Kidney (tissue), 14 donors: ENCODE measurements around the gene ARSI. TPM values are rescaled to one million over a fixed set of nuclear protein-coding genes. Genes with fewer than 3 reads are reported as not detected.
"Not testable (repeated sequence)": the region's sequence is repeated elsewhere in the genome, so short reads cannot be mapped to it uniquely, and the experiment has no call there.

Experiments used
- DNase-seq, 5 donors: peaks; one replicate each; pipeline ENCODE4 v3.0.0-alpha.2; 2013 to 2020
- FAIRE-seq: peaks from 2 replicates; lab custom pipeline; 2012; peaks lifted over from hg19 to GRCh38; lab: Jason Lieb, UNC
- H3K27ac ChIP-seq, 2 donors: one replicate each; pipeline ENCODE4 v1.7.0; 2013; ENCODE audit warnings: low read depth in 2 of 2, low read length in 2 of 2, inconsistent platforms in 1 of 2
- H3K27me3 ChIP-seq: one replicate; pipeline ENCODE4 v1.7.1; 2013; ENCODE audit warnings: low read length, inconsistent platforms; ENCODE audit not compliant: control insufficient read depth, insufficient read depth
- H3K36me3 ChIP-seq, 3 donors: one replicate each; pipeline versions ENCODE4 v1.7.0 to v1.7.1; 2013; ENCODE audit warnings: low read length in 3 of 3, control low read depth in 1 of 3, inconsistent platforms in 1 of 3; ENCODE audit not compliant: insufficient read depth in 3 of 3, control insufficient read depth in 2 of 3
- H3K4me1 ChIP-seq, 3 donors: one replicate each; pipeline versions ENCODE4 v1.7.0 to v1.7.1; 2013; ENCODE audit warnings: low read length in 3 of 3, inconsistent platforms in 1 of 3, low read depth in 1 of 3; ENCODE audit not compliant: control insufficient read depth in 2 of 3, insufficient read depth in 2 of 3
- H3K4me3 ChIP-seq, 3 donors: one replicate each; pipeline versions ENCODE4 v1.7.0 to v1.8.1; 2013; ENCODE audit warnings: low read length in 3 of 3, control low read depth in 1 of 3, inconsistent platforms in 1 of 3
- H3K9ac ChIP-seq, 3 donors: one replicate each; pipeline versions ENCODE4 v1.7.0 to v1.7.1; 2013; ENCODE audit warnings: low read length in 3 of 3, control low read depth in 1 of 3, inconsistent platforms in 1 of 3
- H3K9me3 ChIP-seq, 3 donors: one replicate each; pipeline versions ENCODE4 v1.7.0 to v1.7.1; 2013; ENCODE audit warnings: low read length in 3 of 3, control low read depth in 1 of 3, inconsistent platforms in 1 of 3; ENCODE audit not compliant: control insufficient read depth in 2 of 3, insufficient read depth in 1 of 3
- intact Hi-C: fragments of 100-400 bp; cut with DNase I; formaldehyde crosslinking; loops from one replicate; pipeline ENCODE4 v1.11.1; 2022
- polyA plus RNA-seq: library from polyadenylated mRNA; stranded (reverse); fragments of 350-450 nt; fragmentation: Illumina TruSeq; extraction: RNeasy Lipid Tissue Mini Kit (QIAGEN cat#74804); gene quantifications from one replicate; pipeline ENCODE4 v1.2.3, GENCODE V29; 2014; ENCODE audit warnings: low read depth, low replicate concordance; ENCODE audit not compliant: insufficient read depth
- total RNA-seq: library from RNA; stranded (reverse); fragmentation: NEBNext Ultra II Directional; extraction: Animal tissue kit (Norgen Biotek cat#: 25700); gene quantifications from one replicate; pipeline ENCODE4 v1.2.1, GENCODE V29; 2021
- TF ChIP-seq, protein P1 (sequence below): IDR thresholded peaks from 3 replicates; pipeline ENCODE4 v1.5.1; 2012; ENCODE audit warnings: mild to moderate bottlenecking, moderate library complexity, borderline replicate concordance; ENCODE audit not compliant: insufficient read depth; ENCODE audit errors: extremely low read depth
- donor health status: control.
- donor health status: control.
- donor health status: control.
- donor health status: control.
- donor health status: control.
- donor health status: DM: yes; HTN: yes; CAD: no.
- donor health status: Normal renal cell carcinoma (clear cell type).

Gene ARSI
- total and polyA plus RNA-seq, 2 donors from 2014 or later: 0.57 to 1.1 TPM

DNA sequence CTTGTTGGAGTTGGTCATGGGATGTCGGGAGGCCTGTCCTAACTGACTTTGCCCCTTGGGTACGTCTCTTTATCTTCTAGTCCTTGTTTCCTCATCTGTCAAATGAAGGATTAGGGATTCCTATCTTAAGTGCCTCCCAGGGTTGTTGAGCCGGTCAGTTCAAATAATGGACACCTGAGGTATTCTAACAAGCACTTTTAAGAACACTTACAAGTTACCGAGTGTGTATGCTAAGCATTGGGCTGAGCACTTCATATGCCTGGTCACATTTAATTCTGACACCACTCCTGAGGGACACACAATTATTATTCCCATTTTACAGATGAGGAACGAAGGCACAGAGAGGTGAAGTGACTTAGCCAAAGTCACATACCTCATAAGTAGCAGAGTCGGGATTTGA lies 50.2 kb downstream of the ARSI start:
- Histone ChIP-seq H3K27ac (no peak overlapping the region), H3K9ac (no peak overlapping the region), H3K4me3 (no peak overlapping the region), H3K36me3 (no peaks in the 10 kb centered on the region), H3K9me3 (no peaks in the 10 kb centered on the region), H3K27me3 (no peaks in the 10 kb centered on the region), H3K4me1 (no peaks in the 10 kb centered on the region)
- intact Hi-C loops: no loop called here
- DNase-seq (no peak), FAIRE-seq (no peak)
- TF ChIP-seq, protein P1, sequence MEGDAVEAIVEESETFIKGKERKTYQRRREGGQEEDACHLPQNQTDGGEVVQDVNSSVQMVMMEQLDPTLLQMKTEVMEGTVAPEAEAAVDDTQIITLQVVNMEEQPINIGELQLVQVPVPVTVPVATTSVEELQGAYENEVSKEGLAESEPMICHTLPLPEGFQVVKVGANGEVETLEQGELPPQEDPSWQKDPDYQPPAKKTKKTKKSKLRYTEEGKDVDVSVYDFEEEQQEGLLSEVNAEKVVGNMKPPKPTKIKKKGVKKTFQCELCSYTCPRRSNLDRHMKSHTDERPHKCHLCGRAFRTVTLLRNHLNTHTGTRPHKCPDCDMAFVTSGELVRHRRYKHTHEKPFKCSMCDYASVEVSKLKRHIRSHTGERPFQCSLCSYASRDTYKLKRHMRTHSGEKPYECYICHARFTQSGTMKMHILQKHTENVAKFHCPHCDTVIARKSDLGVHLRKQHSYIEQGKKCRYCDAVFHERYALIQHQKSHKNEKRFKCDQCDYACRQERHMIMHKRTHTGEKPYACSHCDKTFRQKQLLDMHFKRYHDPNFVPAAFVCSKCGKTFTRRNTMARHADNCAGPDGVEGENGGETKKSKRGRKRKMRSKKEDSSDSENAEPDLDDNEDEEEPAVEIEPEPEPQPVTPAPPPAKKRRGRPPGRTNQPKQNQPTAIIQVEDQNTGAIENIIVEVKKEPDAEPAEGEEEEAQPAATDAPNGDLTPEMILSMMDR: no peak

DNA sequence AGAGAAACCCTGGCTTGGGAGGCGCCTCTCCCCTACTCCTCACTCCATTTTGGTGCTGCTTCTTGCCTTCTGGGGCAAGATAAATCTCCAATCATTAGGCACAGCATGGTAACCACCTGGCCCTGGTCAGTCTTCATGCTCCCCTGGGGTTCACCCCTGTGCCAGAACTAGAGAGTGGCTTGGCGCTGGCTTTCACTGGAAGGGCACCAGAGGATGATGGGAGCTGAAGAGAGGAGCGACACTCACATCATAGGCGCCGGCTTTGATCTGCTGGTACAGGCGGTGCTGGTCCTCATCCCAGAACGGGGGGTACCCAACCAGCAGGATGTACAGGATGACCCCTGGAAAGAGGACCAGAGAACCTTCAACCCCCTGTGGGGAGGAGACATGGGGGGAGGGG lies 51.2 kb downstream of the ARSI start:
- H3K27me3 ChIP-seq: no peaks in the 10 kb centered on the region
- TF ChIP-seq, protein P1: no peak
- intact Hi-C loops: no loop called here

GRCh38 chr5:150249744-150250143 lies 53.0 kb downstream of the ARSI start:
- no peak for FAIRE-seq
- no peaks in the 10 kb centered on the region for H3K36me3 ChIP-seq
- TF ChIP-seq, protein P1: no peak
- H3K9me3 ChIP-seq: no peaks in the 10 kb centered on the region
- no peak for DNase-seq
- no peak overlapping the region for H3K4me3 ChIP-seq
- H3K4me1 ChIP-seq: peaks cover 0 to 2% (median 0%) of the 10 kb centered on the region in 3 donors
- no peak overlapping the region for H3K9ac ChIP-seq
- H3K27ac ChIP-seq: no peak overlapping the region
- intact Hi-C loops: no loop called here
- H3K27me3 ChIP-seq: no peaks in the 10 kb centered on the region

More for the DNA sequence above, 51.2 kb downstream of the ARSI start:
- H3K9ac ChIP-seq: no peak overlapping the region
- FAIRE-seq (no peak), DNase-seq (no peak)
- H3K4me3 ChIP-seq: no peak overlapping the region
- H3K4me1 ChIP-seq: no peaks in the 10 kb centered on the region
- H3K9me3 ChIP-seq: no peaks in the 10 kb centered on the region
- no peak overlapping the region for H3K27ac ChIP-seq
- no peaks in the 10 kb centered on the region for H3K36me3 ChIP-seq

GRCh38 chr5:150248946-150249345 lies 53.8 kb downstream of the ARSI start:
- TF ChIP-seq, protein P1: no peak
- H3K4me3 ChIP-seq: no peak overlapping the region
- no peaks in the 10 kb centered on the region for H3K27me3 ChIP-seq
- FAIRE-seq (no peak), DNase-seq (no peak)
- intact Hi-C loops: no loop called here
- H3K36me3 ChIP-seq: no peaks in the 10 kb centered on the region
- no peak overlapping the region for H3K27ac ChIP-seq
- no peak overlapping the region for H3K9ac ChIP-seq
- peaks cover 0 to 2% (median 0%) of the 10 kb centered on the region in 3 donors for H3K4me1 ChIP-seq
- H3K9me3 ChIP-seq: no peaks in the 10 kb centered on the region

- intact Hi-C loops, H3K4me3 ChIP-seq, H3K27me3 ChIP-seq, DNase-seq, H3K9ac ChIP-seq, H3K9me3 ChIP-seq, FAIRE-seq, H3K4me1 ChIP-seq, H3K36me3 ChIP-seq, H3K27ac ChIP-seq: not testable (repeated sequence)
These were observed 54.2 kb downstream of the ARSI start for GRCh38 chr5:150248493-150248892.
